ENCODE data around the gene TENM4.

Gene TENM4

DNA sequence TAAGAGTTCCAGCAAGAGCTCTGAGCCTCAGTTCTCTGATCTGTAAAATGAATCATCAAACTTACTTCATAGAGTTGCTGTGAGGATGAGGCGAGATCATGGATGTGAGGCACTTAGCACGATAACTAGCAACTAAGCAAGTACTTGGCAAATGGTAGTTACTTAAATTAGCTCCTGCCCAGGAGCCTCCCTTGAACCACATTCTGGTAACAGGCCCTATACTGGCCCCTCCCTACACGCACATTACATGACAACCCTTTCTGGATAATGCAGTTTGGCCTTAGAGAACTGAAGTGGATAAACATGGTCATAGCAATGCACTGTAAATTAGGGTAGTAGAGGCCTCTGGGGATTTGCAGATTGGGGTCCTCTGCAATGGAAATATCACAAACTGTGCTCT lies 678.7 kb downstream of the TENM4 start:
- no peak overlapping the region for H3K4me3 ChIP-seq (ENCODE audit: low read depth, low read length)
- DNase-seq (ENCODE audit: low read depth), result no peak
- TF ChIP-seq, protein P1, sequence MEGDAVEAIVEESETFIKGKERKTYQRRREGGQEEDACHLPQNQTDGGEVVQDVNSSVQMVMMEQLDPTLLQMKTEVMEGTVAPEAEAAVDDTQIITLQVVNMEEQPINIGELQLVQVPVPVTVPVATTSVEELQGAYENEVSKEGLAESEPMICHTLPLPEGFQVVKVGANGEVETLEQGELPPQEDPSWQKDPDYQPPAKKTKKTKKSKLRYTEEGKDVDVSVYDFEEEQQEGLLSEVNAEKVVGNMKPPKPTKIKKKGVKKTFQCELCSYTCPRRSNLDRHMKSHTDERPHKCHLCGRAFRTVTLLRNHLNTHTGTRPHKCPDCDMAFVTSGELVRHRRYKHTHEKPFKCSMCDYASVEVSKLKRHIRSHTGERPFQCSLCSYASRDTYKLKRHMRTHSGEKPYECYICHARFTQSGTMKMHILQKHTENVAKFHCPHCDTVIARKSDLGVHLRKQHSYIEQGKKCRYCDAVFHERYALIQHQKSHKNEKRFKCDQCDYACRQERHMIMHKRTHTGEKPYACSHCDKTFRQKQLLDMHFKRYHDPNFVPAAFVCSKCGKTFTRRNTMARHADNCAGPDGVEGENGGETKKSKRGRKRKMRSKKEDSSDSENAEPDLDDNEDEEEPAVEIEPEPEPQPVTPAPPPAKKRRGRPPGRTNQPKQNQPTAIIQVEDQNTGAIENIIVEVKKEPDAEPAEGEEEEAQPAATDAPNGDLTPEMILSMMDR (IDR thresholded peaks at IDR 0.05; ENCODE audit: low read depth, low read length, missing control alignments), result no peak

DNA sequence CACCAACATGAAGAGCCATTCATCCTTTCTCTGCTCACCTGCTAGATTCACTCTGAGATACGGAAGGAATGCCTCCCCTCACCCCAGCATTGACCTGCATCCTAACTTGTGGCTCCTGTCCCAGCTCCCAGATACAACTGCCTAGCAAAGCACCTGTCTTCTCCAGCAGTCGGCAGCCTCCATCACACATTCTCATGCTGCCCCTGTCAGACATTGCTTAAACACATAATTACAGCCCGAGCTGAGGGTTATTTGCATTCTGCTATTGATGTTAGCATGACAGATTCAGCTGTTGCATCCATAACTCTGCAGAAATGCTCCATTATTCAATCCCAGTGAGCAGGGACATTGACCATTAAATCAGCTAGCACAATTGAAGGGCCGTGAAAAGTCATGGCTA lies 681.8 kb downstream of the TENM4 start:
- no peak for DNase-seq (ENCODE audit: low read depth)
- H3K4me3 ChIP-seq (ENCODE audit: low read depth, low read length), result no peak overlapping the region
- TF ChIP-seq, protein P1 (IDR thresholded peaks at IDR 0.05; ENCODE audit: low read depth, low read length, missing control alignments), result no peak

DNA sequence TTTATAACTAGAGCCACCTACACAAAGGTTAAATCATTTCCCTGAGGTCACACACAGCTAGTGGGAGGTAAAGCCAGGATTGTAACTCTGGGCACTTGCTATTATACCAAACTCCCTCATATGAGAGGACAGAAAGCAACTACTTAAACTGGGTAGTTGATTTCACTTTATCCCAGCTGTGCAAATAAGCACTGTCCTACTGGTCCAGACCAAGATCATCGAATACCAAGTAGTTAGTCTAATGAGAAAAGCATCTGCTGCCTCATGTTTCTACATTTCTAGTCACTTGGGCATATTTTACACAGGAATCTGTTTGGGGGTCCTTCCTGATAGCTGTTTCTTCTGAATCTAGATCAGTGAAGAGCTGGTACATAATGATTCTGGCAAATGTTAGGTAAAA lies 687.5 kb downstream of the TENM4 start:
- no peak for DNase-seq (ENCODE audit: low read depth)
- no peak overlapping the region for H3K4me3 ChIP-seq (ENCODE audit: low read depth, low read length)
- TF ChIP-seq, protein P1 (IDR thresholded peaks at IDR 0.05; ENCODE audit: low read depth, low read length, missing control alignments), result no peak

DNA sequence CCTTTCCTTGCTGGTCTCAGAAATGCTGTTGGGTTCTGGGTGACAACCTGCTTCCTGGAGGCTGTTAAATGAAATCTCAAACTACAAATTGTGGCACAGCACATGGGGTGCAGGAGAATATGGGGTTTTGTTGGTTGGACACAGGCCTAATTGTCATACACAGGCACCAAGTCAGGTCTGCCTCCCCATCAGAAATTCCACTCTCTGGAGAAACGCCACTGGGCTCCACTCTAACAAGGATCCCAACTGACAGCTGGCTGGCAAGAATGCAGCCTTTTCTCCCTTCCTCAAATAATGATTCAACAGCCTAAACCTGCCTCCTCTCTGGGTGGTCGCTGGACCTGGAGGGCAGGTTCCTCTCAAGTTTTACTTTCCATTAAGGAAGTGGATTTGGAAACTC lies 688.3 kb downstream of the TENM4 start:
- TF ChIP-seq, protein P1 (IDR thresholded peaks at IDR 0.05; ENCODE audit: low read depth, low read length, missing control alignments), result no peak
- H3K4me3 ChIP-seq (ENCODE audit: low read depth, low read length), result no peak overlapping the region
- DNase-seq (ENCODE audit: low read depth), result no peak

GRCh38 chr11:78748918-78749690 lies 691.7 kb downstream of the TENM4 start:
- no peak overlapping the region for H3K4me3 ChIP-seq (ENCODE audit: low read depth, low read length)
- TF ChIP-seq, protein P1 (IDR thresholded peaks at IDR 0.05; ENCODE audit: low read depth, low read length, missing control alignments), result no peak
- no peak for DNase-seq (ENCODE audit: low read depth)

DNA sequence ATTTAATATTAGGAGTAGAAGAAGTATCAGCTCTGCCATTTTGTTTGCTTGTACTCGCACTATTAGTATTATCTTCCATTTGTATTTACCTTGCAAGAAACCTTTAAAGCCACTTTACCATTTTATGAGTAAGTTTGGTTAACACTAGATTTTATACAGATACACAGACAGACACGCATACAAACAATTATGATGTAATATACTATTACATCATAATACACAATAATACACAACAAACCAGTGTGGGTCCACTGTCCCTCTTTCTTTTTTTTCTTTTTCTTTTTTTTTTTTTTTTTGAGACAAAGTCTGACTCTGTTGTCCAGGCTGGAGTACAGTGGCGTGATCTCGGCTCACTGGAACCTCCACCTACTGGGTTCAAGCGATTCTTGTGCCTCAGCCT lies 695.9 kb downstream of the TENM4 start:
- TF ChIP-seq, protein P1 (IDR thresholded peaks at IDR 0.05; ENCODE audit: low read depth, low read length, missing control alignments), result no peak
- no peak overlapping the region for H3K4me3 ChIP-seq (ENCODE audit: low read depth, low read length)
- DNase-seq (ENCODE audit: low read depth), result no peak

GRCh38 chr11:78744202-78744601 lies 696.6 kb downstream of the TENM4 start:
- H3K4me3 ChIP-seq (ENCODE audit: low read depth, low read length), result no peak overlapping the region
- TF ChIP-seq, protein P1 (IDR thresholded peaks at IDR 0.05; ENCODE audit: low read depth, low read length, missing control alignments), result no peak
- no peak for DNase-seq (ENCODE audit: low read depth)
